Stimulated activated CD4-positive, alpha-beta T cell treated with anti-CD3 and anti-CD28 coated beads, Interleukin-12 subunit alpha, Interleukin-12 subunit beta, amount 100 ng/mL, for 48 hours (primary cell): ENCODE results near the gene NME3.
A peak's percentile ranks its signal among the peaks of the same experiment; 100 is the strongest.

Experiments used
- DNase-seq, 3 donors: peaks; one replicate each; pipeline ENCODE4 v3.0.0-alpha.2; 2020; ENCODE audit warnings: low read depth in 2 of 3, low spot score in 1 of 3

Gene NME3

DNA sequence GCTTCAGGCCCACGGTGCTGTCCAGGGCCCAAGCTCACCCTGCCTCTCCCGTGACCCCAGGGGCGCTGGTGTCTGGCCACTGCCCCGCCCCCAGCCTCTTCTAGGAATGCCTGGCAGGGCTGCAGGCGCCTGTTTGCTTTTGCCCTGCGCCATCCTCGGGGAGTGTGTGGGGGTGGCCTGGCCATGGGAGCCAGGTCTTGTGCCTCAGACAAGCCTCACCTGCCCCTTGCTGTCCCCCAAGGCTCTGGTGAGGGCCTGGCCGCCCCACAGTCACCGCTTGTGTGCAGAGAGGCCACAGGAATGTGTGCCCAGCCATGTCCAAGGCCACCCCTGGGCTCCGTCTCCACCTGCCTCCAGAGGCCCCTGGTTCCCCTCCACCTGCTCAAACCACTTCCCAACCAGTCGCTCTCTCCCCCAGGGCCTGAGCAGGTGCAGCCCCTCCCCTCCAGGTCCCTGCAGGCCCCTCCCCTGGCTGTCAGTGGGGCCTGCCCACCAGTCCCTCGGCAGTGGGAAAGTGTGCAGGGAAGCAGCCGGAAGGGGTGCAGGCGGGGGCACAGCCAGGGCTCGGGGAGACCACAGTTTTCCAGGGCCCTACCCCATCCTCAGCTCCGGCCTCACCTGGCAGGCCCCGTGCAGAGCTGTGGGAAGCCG, 23.0 kb upstream of the NME3 start:
- no peak for DNase-seq

DNA sequence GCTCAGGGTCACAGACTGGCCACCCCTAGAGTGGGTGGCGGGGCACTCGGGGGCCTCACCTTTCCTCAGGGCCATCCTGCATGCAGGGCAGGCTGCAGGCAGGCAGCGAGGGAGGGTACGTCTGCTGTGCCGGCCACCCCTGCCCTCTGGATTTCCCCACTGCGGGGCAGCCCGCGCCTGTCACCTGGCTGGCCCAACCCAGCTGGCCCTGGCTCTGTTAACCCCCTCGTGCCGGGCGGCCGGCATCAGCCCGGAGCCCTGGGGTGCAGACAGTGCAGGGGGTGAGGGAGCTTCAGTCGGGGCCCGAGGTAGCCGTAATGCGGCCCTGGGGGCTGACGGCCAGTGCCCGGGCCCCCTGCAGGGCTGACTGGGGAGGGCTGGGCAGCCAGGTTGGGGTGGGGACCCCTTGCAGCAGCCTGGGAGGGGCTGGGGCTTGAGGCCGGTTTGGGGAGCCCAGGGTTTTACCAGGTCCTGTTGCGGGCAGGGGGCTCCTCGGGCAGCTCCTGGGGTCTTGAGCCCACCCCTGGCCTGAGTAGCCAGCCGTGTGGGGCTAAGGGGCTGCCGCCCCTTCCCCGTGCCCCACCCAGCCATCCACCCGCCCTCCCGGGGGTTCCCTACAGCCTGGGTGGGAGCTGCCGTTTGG, 22.4 kb upstream of the NME3 start, which contains the start of gene IGFALS:
Gene IGFALS (minus strand): TSS at position 128 of the 643 bp plus-strand sequence. CDS start 53 bp downstream, at position 75.
- no peak for DNase-seq

DNA sequence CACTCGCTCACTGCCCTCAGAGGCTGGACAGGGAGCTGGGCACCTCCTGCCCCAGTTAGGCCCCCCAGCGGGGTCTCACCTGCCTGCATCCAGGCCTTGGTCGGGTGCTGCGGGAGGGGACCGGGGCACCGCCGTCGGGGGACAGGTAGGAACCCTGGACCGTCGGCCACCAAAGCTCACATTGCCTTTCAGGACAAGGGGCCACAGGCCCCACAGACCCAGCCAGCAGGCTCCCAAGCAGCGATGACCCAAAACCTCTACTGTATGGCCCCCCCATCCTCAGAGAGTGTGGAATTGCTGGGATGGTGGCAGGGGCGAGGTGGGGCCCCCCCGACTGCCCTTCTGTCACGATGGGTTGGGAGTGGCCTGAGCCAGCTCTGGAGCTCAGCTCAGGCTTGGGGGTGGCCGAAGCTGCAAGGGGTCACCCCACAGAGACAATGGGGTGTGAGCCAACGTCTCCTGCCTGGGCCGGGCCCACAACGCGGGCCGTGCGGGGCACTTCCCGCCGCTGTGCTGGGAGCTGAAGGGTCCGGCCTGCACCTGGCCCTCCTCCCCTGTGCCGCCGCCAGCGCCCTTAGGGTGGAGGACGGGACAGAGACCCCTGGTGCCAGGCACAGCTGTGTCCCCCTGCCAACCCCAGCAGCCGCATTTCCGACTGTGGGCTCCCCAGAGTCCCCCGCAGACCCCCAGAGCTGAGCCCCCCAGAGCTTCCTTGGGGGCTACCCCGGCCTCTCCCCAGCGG, 21.7 kb upstream of the NME3 start:
- DNase-seq: no peak

DNA sequence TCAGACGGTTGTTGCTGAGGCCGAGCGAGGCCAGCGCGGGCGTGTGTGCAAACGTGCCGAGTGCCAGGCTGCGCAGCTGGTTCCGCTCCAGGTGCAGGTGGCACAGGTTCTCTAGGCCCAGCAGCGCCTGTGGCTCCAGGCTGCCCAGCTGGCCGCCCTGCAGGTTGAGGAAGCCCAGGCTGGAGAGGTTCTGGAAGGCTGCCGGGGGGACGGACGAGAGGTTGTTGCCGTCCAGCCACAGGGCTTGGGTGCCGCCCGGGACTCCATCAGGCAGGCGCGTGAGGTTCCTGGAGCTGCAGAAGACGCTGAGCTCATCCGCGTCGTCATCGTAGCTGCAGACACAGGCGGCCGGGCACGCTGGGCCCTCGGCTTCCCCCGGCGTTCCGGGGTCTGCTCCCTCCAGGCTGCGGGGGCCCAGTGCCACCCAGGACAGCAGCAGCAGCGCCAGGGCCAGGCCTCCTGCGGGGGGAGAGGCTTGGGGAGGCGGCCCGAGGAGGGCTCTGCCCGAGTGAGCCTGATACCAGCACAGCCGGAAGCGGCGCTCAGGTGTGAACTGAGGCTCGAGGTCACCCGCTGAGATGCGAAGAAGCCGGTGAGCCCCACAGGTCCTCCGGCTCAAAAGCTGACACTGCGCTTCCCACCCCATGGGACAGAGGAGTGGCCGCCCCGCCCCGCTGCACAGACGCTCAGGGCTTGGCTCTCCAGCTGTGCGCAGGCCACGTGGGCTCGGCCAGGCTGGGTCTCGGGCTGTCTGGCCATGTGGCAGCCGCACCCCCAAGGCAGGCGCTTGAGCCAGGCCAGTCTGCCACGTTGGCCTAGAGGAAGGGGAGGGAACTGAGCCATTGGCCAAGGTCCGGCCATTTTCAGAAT, 20.8 kb upstream of the NME3 start:
- no peak for DNase-seq

DNA sequence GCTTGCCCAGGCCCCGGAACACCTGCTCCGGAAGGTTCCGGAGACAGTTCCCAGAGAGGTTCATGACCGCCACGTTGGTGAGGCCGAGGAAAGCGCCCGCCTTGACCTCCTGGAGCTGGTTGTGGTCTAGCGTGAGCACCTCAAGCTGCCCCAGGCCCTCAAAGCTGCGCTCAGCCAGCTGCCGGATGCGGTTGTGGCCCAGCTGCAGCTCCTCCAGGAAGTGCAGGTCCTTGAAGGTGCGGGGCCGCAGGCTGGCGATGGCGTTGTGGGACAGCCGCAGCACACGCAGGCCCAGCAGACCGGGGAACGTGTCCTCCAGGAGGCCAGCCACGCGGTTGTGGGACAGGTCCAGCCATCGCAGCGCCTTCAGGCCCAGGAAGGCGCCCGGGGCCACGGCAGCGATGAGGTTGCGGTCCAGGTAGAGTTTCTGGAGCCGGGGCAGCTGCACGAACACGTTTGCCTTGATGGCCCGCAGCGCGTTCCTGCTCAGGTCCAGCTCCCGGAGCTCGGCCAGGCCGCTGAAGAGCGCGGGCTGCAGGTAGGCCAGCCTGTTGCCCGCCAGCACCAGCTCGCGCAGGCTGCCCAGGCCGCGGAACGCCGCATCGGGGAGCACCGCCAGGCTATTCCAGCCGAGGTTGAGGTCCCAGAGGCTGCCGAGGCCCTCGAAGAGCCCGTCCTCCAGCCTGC, 20.1 kb upstream of the NME3 start:
- no peak for DNase-seq

DNA sequence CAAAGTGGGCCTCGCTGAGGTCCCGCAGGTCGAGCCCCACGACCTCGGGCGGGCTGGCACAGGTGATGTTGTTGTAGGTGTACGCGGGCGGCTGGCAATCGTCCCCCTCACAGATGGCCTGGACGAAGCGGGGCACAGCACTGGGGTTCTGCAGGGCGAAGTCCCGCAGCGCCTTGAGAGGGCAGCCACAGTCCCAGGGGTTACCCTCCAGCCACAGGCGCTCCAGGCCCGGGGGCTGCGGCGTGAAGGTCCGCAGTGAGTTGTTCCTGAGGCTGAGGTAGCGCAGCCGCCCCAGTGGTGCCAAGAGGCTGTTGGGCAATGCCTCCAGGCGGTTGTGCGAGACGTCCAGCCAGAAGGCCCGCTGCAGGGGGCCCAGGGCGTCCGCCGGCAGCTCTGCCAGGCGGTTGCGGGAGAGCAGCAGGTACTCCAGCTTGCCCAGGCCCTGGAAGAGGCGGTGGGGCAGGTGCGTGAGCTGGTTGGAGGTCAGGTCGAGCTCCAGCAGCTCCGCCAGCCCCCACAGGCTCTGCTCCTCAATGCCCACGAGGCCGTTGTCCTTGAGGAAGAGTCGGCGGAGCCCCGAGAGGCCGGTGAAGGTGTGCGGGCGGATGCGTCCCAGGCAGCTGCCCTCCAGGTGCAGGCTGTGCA, 19.4 kb upstream of the NME3 start:
- no peak for DNase-seq

DNA sequence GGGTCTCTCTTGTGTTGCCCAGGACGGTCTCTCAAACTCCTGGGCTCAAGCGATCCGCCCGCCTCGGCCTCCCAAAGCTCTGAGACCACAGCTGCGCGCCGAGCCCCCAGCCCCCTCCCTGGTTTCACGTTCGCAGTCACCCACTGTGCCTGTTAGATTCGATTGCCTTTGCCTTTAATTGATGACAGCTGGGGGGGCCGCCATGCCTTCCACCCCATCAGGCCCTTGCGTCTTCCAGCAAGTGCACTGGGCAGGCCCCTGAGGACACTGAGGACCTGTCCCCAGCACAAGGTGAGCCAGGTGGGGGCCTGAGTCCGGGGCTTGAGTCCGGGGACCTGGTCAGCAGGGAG, 18.9 kb upstream of the NME3 start:
- DNase-seq: no peak

DNA sequence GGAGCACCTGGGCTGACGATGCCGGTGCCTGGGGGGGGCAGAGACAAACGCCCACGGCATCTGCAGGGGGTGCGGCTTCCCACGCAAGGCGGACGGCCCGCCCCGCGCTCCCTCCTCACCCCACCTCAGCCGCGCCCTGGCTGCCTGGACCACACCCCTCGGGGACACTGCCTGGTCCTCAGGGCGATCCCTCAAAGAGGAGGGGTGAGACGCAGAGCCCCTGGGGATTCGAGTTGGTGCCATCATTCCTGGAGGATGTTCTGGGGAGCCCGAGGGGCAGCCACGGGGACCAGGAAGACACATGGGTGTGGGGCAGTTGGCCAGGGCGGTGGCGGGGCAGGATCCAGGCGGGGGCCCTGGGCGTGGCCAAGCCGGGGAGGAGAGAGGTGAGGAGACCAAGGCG, 18.3 kb upstream of the NME3 start:
- DNase-seq: no peak

DNA sequence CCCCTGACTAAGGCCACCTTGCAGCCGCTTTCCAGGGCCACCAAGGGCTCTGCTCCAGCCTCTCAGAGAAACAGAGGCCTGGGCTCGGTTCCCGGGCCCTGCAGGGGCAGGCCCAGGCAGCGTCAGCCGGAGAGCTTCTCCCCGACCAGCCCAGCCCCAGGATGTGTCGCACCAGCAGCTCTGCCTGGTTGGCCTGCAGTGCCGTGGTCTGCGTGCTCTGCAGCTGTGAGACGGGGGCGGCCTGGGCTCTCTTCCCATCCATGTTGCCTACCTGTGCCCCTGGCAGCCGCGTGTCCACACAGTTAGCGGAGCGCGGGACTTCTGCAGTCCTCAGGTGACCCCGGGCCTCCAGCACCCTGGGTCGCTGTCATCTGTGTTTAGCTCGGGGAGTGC, 17.4 kb upstream of the NME3 start:
- no peak for DNase-seq

DNA sequence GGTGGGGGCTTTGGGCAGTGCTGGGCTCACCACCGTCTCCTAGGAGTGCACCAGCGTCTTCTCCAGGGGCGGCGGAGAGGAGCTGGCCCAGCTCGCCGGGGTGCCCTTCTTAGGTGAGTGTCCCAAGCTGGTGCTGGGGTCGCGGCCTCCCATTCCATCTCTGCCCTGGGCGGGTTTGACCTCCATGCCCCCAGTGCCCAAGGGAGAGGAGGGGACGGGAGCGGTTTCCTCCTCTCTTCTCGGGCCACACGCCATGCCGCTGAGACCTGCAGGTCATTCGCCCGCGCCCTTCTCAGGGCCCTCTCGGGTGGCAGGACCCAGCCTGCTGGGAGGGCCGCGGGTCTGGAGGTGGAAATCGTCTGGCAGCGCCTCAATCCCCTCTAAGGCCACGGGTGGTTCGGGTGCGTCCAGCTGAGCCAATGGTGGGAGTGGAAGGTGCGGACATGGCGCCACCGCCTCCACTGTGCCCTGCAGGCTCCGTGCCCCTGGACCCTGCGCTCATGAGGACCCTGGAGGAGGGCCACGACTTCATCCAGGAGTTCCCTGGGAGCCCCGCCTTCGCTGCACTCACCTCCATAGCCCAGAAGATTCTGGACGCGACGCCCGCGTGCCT, 16.9 kb upstream of the NME3 start:
- no peak for DNase-seq

DNA sequence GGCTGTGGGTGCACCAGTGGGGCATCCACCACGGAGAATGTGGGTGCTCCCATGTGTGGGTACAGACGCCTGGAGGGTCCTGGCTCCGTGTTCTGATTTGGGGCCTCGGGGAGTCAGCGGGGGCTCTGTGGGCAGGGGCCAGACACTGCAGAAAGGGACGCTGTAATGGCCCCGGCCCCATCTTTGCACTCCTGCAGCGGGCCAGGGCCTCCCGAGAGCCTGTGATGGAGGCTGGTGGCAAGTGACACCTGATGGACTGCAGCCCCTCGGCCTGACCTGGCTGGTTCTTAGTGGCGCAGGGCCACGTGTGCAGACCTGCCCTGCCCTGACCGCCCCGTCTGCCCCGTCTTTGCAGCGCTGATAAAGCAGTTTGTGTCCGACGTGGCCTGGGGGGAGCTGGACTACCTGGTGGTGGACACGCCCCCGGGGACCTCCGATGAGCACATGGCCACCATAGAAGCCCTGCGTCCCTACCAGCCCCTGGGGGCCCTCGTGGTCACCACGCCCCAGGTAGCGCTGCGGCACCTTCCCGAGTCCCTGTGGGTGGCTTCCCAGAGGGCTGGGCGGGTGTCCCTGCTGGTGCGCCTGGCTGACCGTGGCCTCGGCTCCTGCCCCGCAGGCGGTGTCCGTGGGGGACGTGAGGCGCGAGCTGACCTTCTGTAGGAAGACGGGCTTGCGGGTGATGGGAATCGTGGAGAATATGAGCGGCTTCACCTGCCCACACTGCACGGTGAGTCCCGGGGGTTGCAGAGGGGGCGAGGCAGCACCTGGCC, 16.2 kb upstream of the NME3 start:
- no peak for DNase-seq

DNA sequence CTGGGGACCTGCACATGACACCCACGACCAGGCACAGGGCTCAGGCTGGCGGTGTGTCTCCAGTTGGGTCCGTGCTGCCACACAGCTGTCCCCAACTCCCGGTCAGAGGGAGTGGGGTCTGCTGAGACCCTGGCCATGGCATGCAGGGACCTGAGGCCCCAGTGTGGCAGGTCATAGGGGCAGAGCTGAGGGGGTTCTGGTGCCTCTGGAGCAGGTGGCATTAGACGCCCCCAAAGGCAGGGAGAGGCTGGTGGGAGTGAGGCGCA, 15.6 kb upstream of the NME3 start:
- DNase-seq: no peak

DNA sequence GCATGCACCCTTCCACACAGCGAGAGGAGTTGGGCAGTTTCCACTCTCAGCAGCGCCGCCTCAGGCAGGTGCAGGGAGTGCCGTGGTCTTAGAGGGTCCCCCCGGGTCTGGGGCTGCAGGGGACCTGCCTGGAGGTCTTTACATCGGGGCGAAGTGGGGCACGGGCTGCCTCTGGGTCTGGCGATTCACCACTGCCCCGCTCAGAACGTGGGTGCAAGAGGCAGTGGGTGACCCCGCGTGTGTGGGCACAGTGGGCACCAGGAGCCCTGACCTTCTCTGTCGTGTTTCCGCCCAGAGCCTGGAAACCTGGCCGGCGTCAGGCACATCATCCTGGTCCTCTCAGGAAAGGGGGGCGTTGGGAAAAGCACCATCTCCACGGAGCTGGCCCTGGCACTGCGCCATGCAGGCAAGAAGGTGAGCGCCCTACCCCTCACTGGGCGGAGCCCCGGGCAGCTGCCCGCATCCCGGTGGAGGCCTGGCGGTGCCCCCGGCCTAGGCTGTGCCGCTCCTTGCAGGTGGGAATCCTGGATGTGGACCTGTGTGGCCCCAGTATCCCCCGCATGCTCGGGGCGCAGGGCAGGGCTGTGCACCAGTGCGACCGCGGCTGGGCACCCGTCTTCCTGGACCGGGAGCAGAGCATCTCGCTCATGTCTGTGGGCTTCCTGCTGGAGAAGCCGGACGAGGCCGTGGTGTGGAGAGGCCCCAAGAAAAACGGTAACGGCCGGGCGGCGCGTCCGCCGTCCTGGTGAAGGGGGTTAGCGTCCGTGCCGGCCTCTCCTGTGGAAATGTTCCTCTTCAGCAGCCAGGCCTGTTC, 15.1 kb upstream of the NME3 start:
- DNase-seq: no peak

DNA sequence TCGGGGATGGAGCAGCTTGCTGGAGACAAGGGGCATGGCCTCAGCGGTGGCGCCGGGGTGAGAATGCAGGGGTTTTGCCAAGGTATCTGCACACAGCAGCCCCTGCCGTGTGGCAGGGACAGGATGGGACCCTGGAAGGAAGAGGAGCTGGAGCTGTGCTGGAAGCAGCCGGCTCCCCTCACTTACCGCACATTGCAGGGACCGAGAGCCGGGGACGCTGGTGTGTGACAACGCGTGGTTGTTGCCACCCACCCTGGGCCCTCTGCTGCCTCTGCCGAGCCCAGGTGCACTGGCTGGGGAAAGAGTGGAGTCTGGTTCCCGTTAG, 14.5 kb upstream of the NME3 start:
- DNase-seq: no peak

DNA sequence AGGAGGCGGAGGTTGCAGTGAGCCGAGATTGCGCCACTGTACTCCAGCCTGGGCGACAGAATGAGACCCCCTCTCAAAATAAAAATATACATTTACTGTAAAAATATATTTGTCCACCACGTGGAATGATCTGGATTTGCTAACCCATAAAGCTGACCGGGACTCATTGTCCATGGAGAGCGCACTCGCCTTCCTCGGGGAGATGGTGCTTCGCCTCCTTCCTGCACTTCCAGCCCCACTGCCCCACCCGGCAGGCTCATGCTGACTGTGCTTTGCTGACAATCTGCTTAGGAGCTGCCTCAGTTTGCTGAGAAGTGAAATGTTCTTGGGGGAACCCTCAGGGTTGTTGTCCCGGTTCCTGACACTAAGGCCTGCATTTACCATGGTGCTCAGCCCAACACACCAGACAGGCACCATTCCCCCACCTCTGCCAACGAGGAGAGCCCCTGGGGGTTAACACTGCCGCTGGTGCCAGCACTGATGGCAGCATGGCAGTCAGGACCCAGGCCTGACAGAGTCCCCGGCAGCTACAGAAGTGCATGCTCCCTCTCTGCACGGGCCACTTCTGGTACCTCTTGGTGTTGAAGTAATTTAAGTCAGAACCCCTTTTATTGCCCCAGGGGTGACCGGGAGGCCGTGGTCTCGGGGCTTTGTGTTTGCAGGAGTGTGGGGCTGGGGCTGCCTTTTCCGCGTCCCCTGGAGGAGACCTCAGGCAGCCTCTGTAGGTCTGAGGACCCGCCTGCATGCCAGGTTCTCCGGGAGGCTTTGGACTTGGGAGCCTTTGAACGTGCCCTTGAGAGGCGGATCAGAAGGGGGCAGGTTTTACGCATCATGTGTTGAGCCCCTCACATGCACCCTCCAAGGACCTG, 13.9 kb upstream of the NME3 start:
- DNase-seq: no peak

DNA sequence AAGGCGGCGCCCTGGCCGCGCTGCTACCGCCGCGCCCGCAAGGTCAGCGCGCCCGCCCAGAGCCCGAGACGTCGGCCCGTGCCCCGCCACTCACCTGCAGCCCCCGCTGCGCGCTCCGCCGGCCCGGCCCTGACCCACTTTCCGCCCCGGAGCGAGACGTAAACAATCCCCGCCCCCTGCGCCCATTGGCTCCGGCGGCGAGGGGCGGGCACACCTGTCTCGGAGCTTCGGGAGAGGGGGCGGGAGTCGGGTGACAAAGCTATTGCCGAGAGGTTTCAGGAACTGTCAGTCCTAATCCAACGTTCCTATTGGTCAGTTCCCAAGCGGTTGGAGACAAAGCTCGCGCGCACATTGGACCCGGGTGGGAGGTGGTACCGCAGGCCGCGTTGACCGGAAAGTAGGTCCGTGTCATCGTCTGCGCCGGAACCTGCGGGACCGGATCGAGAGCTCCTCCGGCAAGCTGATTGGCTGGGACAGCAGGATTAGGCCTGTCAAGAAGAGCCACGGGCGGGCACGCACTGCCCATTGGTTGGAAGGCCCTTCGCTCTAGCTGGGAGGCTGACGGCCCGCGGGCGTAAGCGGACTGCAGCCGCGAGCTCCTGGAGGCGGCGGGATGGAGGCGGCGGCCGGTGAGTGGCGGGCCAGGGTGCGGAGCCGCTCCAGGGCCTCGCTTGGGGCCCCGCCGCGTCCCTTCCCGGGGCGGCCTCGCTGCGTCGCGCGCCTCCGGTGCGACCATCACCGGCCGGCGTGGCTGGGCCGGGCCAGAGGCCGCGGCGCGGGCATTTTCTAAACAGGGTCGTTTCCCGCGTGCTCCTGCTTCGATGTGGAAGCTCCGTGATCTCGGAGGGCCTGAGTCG, 11.3 kb upstream of the NME3 start, which contains the start of the genes NUBP2 and SPSB3:
Gene NUBP2 (plus strand): TSS at position 553 of the 857 bp plus-strand sequence. CDS start 61 bp downstream, at position 614.
Gene SPSB3 (minus strand): TSS at position 164 of the 857 bp plus-strand sequence. CDS start 1,088 bp downstream, outside the sequence.
- peak; percentile 94 to 99 (median 98) for DNase-seq
